ENCODE data around the gene EFCAB6.

- TF ChIP-seq BACH2 (CRISPR knock-in tag; IDR thresholded peaks at IDR 0.05; ENCODE audit: borderline replicate concordance) (no peak), PPARA (CRISPR knock-in tag; IDR thresholded peaks at IDR 0.05; ENCODE audit: borderline replicate concordance) (no peak), POU6F1 (CRISPR knock-in tag; IDR thresholded peaks at IDR 0.05; ENCODE audit: borderline replicate concordance, low read depth) (no peak), PATZ1 (CRISPR knock-in tag; IDR thresholded peaks at IDR 0.05; ENCODE audit: borderline replicate concordance) (no peak)
These were observed 279.6 kb downstream of the EFCAB6 start for GRCh38 chr22:43532301-43533155.

Measured in SK-N-SH treated with all-trans-retinoic acid at 6 μM for 48 hours (cell line).